Activated CD8-positive, alpha-beta T cell treated with anti-CD3 and anti-CD28 coated beads for 36 hours (primary cell): ENCODE data around the gene ACER1. TPM values are rescaled to one million over a fixed set of nuclear protein-coding genes. Genes with fewer than 3 reads are reported as not detected.
"Not testable (repeated sequence)": the region's sequence is repeated elsewhere in the genome, so short reads cannot be mapped to it uniquely, and the experiment has no call there.

Experiments
- ATAC-seq: fragments of 200-7000 bp; cut with Tn5 transposase; one replicate; pipeline ENCODE4 v1.10.0; 2021; ENCODE audit warnings: mild to moderate bottlenecking, moderate library complexity
- CTCF ChIA-PET: fragments of 350-600 bp; sonication (Branson Sonifier 250); formaldehyde crosslinking; loops from one replicate; lab custom pipeline; 2021; ENCODE audit warnings: antibody characterized with exemption; lab: Charles Lee
- POLR2A ChIA-PET: fragments of 350-600 bp; sonication (Branson Sonifier 250); formaldehyde crosslinking; loops from one replicate; lab custom pipeline; 2021; ENCODE audit warnings: antibody characterized with exemption; lab: Charles Lee
- DNase-seq: peaks from one replicate; pipeline ENCODE4 v3.0.0-alpha.2; 2020
- H3K27ac Mint-ChIP-seq: one replicate; pipeline ENCODE4 v1.8.0; 2021; ENCODE audit warnings: mild to moderate bottlenecking, mixed read lengths
- H3K27me3 Mint-ChIP-seq: one replicate; pipeline ENCODE4 v1.8.0; 2021; ENCODE audit warnings: mixed read lengths
- H3K36me3 Mint-ChIP-seq: one replicate; pipeline ENCODE4 v1.8.0; 2021; ENCODE audit warnings: low read depth, mixed read lengths
- H3K4me1 Mint-ChIP-seq: one replicate; pipeline ENCODE4 v1.8.0; 2021; ENCODE audit warnings: low read depth, mixed read lengths
- H3K4me3 Mint-ChIP-seq: one replicate; pipeline ENCODE4 v1.8.0; 2021; ENCODE audit warnings: mild to moderate bottlenecking, moderate library complexity, mixed read lengths
- H3K9me3 Mint-ChIP-seq: one replicate; pipeline ENCODE4 v1.8.0; 2021; ENCODE audit warnings: mixed read lengths
- CTCF ChIP-seq: fragments of 200-600 bp; IDR thresholded peaks from one replicate; pipeline ENCODE4 v1.8.0; 2022; ENCODE audit warnings: antibody characterized with exemption, mild to moderate bottlenecking
- intact Hi-C: fragments of 100-400 bp; cut with micrococcal nuclease; formaldehyde crosslinking; loops from one replicate; pipeline ENCODE4 v1.10.0; 2022
- total RNA-seq, 2 experiments: library from RNA; stranded (reverse); gene quantifications; one replicate each; pipeline ENCODE4 v1.2.3, GENCODE V29; 2021

Gene ACER1
- total RNA-seq, 2 experiments from 2014 or later, result not detected

GRCh38 chr19:6352381-6353165 is 19.2 kb upstream of the ACER1 start:
- intact Hi-C loops, result no loop called here
- Mint-ChIP-seq H3K27me3 (no peaks in the 10 kb centered on the region), H3K27ac (no peak overlapping the region), H3K9me3 (no peaks in the 10 kb centered on the region), H3K36me3 (peaks cover 5% of the 10 kb centered on the region), H3K4me1 (no peaks in the 10 kb centered on the region), H3K4me3 (no peak overlapping the region)
- ChIA-PET CTCF (no interaction called here), POLR2A (interaction anchor here (1.2 kb wide), 1 partner anchor 9 kb away, joined by 3 read pairs; the partner anchor contains the start of gene CLPP)
- ATAC-seq (no peak), DNase-seq (no peak)
- TF ChIP-seq CTCF, result no peak

GRCh38 chr19:6350688-6351087 is 17.3 kb upstream of the ACER1 start:
- intact Hi-C loops, result no loop called here
- no peaks in the 10 kb centered on the region for H3K9me3 Mint-ChIP-seq
- ATAC-seq (no peak), DNase-seq (no peak)
- POLR2A ChIA-PET, result no interaction called here
- TF ChIP-seq CTCF, result no peak
- CTCF ChIA-PET, result no interaction called here
- H3K27me3 Mint-ChIP-seq, result no peaks in the 10 kb centered on the region
- no peaks in the 10 kb centered on the region for H3K4me1 Mint-ChIP-seq
- H3K4me3 Mint-ChIP-seq, result no peak overlapping the region
- H3K36me3 Mint-ChIP-seq, result peaks cover 5% of the 10 kb centered on the region
- no peak overlapping the region for H3K27ac Mint-ChIP-seq

- H3K4me3 Mint-ChIP-seq, ATAC-seq, intact Hi-C loops, H3K4me1 Mint-ChIP-seq, POLR2A ChIA-PET, H3K9me3 Mint-ChIP-seq, H3K27ac Mint-ChIP-seq, H3K36me3 Mint-ChIP-seq, DNase-seq, CTCF ChIA-PET, H3K27me3 Mint-ChIP-seq: not testable (repeated sequence)
Measured at GRCh38 chr19:6349271-6349670, 15.9 kb upstream of the ACER1 start.

GRCh38 chr19:6343462-6343861 is 10.1 kb upstream of the ACER1 start:
- POLR2A ChIA-PET, result no interaction called here
- TF ChIP-seq CTCF, result no peak
- intact Hi-C loops, result no loop called here
- peaks cover 7% of the 10 kb centered on the region for H3K36me3 Mint-ChIP-seq
- H3K9me3 Mint-ChIP-seq, result peaks cover 4% of the 10 kb centered on the region
- H3K27me3 Mint-ChIP-seq, result no peaks in the 10 kb centered on the region
- DNase-seq (no peak), ATAC-seq (peak; percentile 51)
- CTCF ChIA-PET, result no interaction called here
- H3K4me3 Mint-ChIP-seq, result no peak overlapping the region
- H3K27ac Mint-ChIP-seq, result no peak overlapping the region
- H3K4me1 Mint-ChIP-seq, result peaks cover 10% of the 10 kb centered on the region

GRCh38 chr19:6340493-6341201 is 7.2 kb upstream of the ACER1 start:
- H3K36me3 Mint-ChIP-seq, result peaks cover 7% of the 10 kb centered on the region
- no peak overlapping the region for H3K27ac Mint-ChIP-seq
- ChIA-PET POLR2A (interaction anchor here (0.6 kb wide), 1 partner anchor 452 kb away, joined by 3 read pairs; no protein-coding TSS in a partner anchor), CTCF (interaction anchor here (0.6 to 1.2 kb wide), 4 partner anchors 12 to 523 kb away, joined by 3 to 4 read pairs (median 3); no protein-coding TSS in a partner anchor)
- H3K9me3 Mint-ChIP-seq, result peaks cover 4% of the 10 kb centered on the region
- intact Hi-C loops, result no loop called here
- H3K4me3 Mint-ChIP-seq, result no peak overlapping the region
- ATAC-seq (peak; percentile 60), DNase-seq (peak; percentile 21)
- no peaks in the 10 kb centered on the region for H3K27me3 Mint-ChIP-seq
- TF ChIP-seq CTCF, result no peak
- peaks cover 10% of the 10 kb centered on the region for H3K4me1 Mint-ChIP-seq
